ENCODE data around the gene ZNF502.

- no peak for TF ChIP-seq CTCF (IDR thresholded peaks at IDR 0.05)
- TF ChIP-seq EZH2 (IDR thresholded peaks at IDR 0.05; ENCODE audit: borderline replicate concordance, insufficient read depth, low read depth, low read length, poor library complexity, severe bottlenecking), result no peak
Observed at GRCh38 chr3:44666346-44666745, 46.1 kb upstream of the ZNF502 start.

All from B cell (primary cell).